Ureter (tissue), 1 donor: ENCODE data around the gene ATG5. TPM values are rescaled to one million over a fixed set of nuclear protein-coding genes. Genes with fewer than 3 reads are reported as not detected.
"Not testable (repeated sequence)": the region's sequence is repeated elsewhere in the genome, so short reads cannot be mapped to it uniquely, and the experiment has no call there.

Experiments used
- DNase-seq: peaks from one replicate; pipeline ENCODE4 v3.0.0-alpha.2; 2020; ENCODE audit warnings: low spot score
- total RNA-seq: library from RNA; stranded (reverse); gene quantifications from one replicate; pipeline ENCODE4 v1.2.4, GENCODE V29; 2023
- donor health status: DM: yes; HTN: yes; CAD: no.

The ATG5 gene
- total RNA-seq, 1 donor from 2014 or later: 45.0 TPM

DNA sequence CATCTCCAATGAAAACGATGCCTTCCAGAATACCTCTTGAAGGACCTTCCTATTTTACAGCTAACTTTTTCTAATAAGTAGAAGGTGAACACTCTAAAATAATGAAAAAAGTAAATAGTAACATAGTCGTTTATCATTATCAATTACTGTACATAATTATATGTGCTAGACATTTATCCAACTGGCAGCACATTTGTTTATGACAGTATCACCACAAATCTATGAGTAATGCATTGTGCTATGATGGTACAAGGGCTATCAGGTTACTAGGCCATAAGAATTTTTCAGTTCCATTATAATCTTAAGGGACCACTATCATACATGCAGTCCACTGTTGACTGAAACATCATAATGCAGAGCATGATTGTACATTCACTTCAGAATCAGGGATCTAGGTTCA, 68.4 kb downstream of the ATG5 start:
- no peak for DNase-seq

DNA sequence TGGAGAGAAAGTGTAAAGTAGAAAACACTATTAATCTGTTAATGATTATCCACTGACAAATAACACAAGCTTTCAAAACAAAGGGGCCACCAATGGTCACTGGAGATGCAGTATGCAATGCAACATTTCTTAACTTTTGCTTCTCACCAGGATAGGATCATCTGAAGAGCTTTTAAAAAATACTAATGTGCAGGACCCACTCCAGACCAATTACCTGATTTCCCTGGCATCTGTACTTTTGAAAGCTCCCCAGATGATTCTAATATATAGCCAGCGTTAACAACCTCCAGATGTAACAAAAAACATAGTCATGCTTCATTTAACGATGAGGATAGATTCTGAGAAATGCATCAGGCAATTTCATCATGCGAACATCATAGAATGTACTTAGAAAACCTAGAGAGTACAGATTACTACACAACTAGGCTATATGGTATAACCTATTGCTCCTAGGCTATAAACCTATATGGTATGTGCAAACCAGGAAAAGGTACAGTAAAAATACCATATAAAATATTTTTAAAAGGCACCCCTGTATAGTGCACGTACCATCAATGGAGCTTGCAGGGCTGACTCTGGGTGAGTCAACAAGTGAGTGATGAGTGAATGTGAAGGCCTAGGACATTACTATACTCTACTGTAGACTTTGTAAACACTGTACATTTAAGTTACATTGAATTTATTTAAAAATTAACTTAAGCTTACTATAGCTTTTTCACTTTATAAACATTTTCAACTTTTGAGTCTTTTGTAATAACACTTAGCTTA, 69.2 kb downstream of the ATG5 start:
- DNase-seq: no peak

DNA sequence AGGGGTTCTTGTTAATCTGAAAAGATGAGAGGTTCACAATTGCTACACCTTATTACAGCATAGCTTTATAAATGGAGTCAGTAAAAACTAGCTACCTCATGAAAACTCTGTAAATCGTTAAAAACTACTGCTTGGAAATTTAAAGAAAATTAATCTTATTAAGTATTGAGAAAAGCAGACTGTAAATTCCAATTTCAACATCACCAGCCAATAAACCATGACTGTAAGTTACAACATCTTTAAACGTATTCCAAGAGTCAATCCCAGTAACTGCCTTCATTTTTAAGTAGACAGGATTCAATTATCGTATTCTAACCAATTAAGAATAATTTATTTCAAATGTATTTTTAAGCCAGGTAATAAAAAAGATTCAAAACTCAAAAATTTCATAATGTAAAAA, 70.3 kb downstream of the ATG5 start:
- no peak for DNase-seq

DNA sequence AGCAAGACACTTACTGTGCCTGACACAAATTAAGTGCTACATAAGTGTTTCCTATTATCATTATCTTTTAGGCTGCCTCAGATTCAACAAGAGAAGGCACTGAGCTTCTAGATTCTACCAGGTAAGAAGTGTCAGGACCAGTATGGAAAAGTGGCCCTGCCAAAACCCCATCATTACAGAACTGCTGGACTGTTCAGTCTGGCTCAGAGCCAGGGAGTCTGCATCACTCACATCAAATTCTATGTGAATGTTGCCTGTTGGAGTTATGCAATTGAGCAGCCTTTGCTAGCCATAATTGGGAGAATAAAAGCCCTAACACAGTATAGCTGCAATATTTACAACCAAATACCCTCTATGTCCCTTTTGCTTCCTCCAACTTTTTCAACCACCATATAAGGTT, 70.9 kb downstream of the ATG5 start:
- no peak for DNase-seq

GRCh38 chr6:106253731-106254130, 71.8 kb downstream of the ATG5 start:
- DNase-seq: no peak

DNA sequence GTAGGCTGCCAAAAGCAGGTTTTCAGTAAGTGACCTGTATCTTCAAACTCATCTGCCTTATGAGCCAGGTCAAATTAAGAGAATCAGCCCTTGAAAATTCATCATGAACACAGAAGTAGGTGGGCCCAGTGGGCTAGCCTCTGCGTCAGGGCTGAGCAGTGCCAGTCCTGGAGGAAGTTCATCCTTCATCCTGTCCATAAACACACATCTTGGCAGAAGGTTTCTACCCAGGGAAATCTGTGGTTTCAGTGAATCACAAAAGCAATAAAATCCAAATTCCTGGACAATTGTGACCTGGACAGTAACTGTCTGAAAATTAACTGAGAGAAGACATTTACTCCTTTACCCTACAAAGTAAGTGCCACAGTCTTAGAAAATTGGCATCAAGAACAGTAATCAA, 72.4 kb downstream of the ATG5 start:
- no peak for DNase-seq

DNA sequence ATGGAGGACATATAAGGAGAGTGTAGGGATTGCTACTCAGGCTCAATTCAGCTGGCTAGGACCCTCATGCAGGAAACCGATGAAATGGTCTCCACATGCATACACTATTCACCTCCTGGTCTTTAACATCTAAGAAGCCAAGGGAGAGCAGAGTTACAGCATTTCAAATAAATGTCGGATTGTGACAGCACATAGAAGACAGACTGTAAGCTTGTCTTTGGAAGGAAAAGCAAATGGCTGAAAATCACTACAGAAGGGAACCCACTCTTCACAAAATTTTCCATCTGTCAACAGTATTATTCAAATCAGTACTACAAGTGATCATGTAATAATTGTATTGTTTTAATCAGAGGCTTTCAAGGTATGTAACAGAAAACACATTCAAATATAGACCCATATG, 72.9 kb downstream of the ATG5 start:
- no peak for DNase-seq

DNA sequence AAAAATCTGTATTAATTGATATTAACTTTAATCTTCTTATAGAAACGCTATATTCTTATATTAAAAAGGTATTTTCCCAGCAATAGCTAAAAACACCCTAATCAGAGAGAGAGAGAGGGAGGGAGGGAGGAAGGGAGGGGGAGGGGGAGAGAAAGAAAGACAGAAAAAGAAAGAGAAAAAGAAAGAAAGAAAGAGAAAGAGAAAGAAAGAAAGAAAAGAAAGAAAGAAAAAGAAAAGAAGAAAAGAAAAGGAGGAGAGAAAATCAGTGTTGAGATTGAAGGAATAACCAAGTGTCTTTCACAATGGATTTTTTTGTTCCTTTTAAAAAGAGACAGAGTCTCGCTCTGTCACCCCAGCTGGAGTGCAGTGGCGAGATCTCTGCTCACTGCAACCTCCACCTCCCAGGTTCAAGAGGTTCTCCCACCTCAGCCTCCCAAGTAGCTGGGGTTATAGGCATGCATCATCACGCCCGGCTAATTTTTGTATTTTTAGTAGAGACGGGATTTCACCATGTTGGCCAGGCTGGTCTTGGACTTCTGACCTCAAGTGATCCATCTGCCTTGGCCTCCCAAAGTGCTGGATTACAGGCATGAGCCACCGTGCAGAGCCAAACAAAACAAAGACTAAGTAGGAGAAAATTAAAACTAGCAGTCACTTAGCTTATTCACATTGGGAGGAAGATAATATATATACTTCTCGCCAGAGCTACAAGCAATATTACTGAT, 73.9 kb downstream of the ATG5 start:
- DNase-seq: not testable (repeated sequence)

DNA sequence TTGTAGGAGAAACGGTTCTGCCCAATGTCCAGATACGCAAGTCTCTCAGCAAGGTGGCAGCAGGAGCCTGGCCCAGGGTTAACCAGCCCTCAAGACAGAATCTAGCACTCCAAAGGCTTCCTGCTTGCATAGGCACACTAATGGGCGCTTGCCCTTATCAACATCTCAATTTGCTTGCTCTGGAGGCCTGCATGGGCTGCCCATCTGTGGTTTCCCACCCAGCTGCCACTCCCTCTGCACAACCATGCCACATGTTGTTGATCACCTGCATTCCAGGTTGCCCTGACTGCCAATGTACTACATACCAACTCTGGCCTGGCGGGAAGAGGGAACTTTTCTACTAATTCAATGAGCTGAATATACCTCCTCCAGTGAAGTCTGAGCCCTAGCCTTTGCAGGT, 74.6 kb downstream of the ATG5 start:
- DNase-seq: peak; percentile 57

DNA sequence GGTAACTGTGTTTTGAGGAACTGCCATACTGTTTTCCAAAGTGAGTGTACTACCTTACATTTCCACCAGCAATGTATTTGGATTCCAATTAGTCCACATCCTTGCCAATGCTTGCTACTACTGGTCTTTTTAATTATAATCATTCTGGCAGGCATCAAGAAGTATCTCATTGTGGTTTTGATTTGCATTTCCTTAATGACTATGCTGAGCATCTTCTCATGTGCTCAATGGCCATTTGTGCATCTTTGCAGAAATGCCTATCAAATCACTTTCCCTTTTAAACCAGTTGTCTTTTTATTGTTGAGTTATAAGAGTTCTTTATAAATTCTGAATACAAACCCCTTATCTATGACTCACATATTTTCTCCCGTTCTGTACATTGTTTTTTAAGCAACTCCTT, 75.9 kb downstream of the ATG5 start:
- DNase-seq: no peak

DNA sequence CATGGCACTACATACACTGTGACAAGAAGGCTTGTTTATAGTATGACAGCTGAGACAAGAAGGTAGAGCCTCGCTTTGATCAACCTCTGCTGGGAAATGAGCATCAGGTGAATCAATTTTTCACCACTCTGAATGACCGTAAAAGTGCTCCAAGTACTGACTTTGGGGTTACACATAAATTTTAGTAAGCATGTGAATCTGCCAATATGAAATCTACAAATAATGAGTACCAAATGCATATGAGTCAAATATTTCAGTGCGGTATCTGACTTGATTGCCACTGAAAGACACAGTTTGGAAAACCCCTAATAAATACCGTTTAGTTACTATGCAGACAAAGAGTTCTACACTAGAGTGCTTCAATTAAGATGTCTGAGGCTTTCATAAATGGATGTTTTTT, 77.8 kb downstream of the ATG5 start:
- DNase-seq: no peak

GRCh38 chr6:106247293-106247692, 78.3 kb downstream of the ATG5 start:
- DNase-seq: no peak

DNA sequence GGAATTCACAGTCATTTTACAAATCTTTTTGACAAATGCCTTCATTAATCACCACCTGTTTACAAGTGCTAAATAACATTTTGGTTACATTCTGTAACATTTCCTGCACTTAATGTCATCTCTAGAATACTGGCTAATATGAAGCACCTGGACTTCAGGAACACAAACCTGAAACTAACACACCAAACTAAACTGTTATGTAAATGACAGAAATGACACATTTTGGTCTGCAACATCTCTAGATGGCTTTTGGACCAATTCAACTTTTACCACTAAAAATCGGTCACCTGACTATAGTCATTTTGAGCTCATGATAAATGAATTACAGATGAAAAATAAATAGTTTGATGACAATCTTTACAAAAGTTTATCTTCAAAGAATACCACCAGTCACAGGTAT, 80.6 kb downstream of the ATG5 start:
- no peak for DNase-seq

DNA sequence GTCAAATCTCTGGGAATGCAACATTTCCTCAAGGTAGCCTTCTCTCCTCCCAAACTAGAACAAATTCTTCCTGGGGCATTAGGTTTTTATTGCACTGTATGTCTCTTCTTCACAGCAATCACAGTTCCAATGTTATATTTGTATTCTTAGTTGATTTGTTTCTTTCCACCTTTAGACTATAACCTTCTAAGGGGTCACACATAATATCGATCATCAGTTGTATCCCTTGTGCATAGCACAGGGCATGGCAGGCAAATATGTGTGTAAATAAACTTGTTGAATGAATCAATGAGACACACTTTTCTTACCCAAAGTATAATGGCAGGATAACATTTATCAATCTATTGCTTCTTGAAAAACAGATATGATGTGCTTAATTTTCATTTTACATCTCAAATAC, 81.0 kb downstream of the ATG5 start:
- DNase-seq: no peak

GRCh38 chr6:106243261-106243660, 82.3 kb downstream of the ATG5 start:
- no peak for DNase-seq

DNA sequence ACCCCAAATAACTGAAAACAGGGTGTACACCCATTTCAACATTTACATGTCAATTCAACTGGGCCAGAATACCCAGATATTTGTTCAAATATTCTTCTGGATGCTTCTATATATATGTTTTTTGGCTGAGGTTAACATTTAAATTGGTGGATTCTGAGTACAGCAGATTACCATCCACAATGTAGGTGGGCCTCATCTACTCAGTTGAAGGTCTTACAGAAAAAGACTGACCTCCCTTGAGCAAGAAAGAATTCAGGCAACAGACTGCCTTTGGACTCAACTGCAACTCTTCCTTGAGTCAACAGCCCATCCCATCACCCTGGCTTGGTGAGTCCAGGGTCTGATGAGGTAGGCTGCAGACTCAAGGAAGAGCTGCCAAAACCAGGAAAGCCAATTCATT, 84.1 kb downstream of the ATG5 start:
- no peak for DNase-seq

DNA sequence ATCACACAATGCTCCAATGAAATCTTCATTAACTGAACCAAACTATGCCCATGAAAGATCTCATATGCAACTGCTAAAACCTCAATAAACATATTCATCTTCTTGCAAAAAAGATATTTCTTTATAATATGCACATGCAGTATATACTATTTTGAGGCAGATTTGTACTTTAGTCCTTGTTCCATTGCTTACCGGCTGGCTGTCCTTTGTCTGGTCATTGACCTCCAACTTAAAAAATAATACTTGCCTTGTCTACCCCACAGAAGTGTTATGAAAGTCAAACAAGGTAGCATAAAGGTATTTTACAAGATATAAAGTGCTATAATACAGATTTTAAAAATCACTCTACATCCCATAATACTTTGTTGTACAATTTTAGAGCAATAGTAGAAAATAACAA, 88.3 kb downstream of the ATG5 start:
- DNase-seq: no peak

- not testable (repeated sequence) for DNase-seq
Observed at GRCh38 chr6:106229876-106230445, 95.6 kb downstream of the ATG5 start.

DNA sequence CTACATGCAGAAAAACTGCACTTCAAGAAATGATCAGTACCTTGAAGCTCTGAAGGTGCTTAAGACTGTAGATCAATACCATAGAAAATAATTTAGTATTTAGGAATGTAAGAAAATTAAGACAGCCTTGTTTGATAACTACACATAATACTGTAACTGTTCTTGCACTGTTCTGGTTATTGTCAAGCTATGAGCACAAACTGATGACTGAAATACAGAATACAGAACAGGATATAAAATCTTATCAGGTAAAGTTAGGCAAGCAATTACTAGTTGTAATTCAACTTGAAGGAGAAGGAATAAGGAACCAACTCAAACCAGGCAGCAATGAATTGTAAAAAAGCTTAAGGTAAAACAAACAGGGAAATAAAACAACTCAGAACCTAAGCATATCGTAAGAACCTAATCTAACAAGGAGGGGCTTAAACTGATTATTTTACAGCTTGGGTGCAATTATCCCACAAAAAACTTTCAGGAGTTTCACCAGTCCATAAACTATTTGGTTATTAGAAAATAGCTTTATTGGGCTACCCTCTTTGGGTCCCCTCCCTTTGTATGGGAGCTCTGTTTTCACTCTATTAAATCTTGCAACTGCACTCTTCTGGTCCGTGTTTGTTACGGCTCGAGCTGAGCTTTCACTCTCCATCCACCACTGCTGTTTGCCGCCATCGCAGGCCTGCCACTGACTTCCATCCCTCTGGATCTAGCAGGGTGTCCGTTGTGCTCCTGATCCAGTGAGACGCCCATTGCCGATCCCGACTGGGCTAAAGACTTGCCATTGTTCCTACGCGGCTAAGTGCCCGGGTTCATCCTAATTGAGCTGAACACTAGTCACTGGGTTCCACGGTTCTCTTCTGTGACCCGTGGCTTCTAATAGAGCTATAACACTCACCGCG, 97.7 kb downstream of the ATG5 start:
- DNase-seq: no peak

DNA sequence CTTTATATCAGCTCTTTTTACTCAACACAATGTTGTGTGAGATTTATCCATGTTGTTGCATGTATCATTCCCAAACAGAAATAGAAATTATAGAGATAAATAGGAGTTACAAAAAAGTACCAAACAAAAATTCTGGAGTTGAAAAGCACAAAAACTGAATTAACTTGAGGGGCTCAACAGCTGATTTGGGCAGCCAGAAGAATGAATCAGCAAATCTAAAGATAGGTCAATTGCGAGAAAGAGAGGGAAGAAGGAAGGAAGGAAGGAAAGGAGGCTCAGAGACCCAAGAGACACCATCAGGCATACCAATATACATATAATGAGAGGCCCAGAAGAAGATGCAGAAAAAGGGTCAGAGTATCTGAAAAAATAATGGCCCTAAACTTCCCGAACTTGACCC, 98.9 kb downstream of the ATG5 start:
- no peak for DNase-seq

- DNase-seq: no peak
Observed at GRCh38 chr6:106225581-106225980, 100.0 kb downstream of the ATG5 start.

DNA sequence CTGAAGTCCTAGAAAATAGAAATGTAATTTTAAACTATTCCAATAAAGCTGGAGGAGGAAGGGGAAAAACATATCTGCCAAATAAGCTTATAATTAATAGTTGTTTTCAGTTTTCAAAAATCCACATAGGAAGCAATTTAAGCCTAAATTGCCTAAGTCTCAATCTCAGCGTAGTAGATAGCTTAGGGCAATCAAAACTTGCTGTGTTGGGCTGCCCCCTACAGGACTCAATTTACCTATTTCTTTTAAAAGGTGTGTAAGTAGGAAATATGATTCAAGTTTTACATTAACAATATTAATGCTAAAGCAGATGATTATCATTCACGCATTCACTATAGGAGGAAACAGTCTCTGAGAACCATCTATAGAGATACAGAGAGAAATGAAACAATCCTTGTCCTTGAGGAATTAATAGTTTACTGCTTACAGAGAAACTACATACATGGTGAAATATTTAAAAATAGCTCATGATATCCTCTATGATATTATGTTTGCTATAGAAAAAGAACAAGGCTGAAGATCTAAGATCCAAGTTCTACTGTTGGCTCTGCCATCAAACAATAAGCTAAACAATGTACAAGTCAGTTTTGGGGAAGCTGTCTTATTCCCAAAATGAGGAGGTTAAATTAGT, 102.1 kb downstream of the ATG5 start:
- DNase-seq: peak; percentile 58
